ENCODE measurements around the gene PAFAH1B2.

Gene PAFAH1B2

GRCh38 chr11:117143390-117143789 is 697 bp upstream of the PAFAH1B2 start:
- no peak for TF ChIP-seq EZH2phosphoT487 (IDR thresholded peaks at IDR 0.05; ENCODE audit: borderline replicate concordance, low read length)
- TF ChIP-seq, protein P1, sequence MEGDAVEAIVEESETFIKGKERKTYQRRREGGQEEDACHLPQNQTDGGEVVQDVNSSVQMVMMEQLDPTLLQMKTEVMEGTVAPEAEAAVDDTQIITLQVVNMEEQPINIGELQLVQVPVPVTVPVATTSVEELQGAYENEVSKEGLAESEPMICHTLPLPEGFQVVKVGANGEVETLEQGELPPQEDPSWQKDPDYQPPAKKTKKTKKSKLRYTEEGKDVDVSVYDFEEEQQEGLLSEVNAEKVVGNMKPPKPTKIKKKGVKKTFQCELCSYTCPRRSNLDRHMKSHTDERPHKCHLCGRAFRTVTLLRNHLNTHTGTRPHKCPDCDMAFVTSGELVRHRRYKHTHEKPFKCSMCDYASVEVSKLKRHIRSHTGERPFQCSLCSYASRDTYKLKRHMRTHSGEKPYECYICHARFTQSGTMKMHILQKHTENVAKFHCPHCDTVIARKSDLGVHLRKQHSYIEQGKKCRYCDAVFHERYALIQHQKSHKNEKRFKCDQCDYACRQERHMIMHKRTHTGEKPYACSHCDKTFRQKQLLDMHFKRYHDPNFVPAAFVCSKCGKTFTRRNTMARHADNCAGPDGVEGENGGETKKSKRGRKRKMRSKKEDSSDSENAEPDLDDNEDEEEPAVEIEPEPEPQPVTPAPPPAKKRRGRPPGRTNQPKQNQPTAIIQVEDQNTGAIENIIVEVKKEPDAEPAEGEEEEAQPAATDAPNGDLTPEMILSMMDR (IDR thresholded peaks at IDR 0.05; ENCODE audit: low read depth, low read length, poor library complexity, severe bottlenecking): no peak
- peak overlapping the region; percentile 98 for H3K4me2 ChIP-seq (ENCODE audit: low read length)
- H3K9me3 ChIP-seq (ENCODE audit: control insufficient read depth, insufficient read depth, low read length): no peaks in the 10 kb centered on the region
- peaks cover 47% of the 10 kb centered on the region for H3K79me2 ChIP-seq (ENCODE audit: control insufficient read depth, low read length)
- peaks cover 24% of the 10 kb centered on the region; the same call in 1 of the 2 replicates for H4K20me1 ChIP-seq (ENCODE audit: control insufficient read depth, insufficient read depth, low read depth, low read length)
- peaks cover 37% of the 10 kb centered on the region for H3K36me3 ChIP-seq (ENCODE audit: control insufficient read depth, low read length)
- H3K4me1 ChIP-seq (ENCODE audit: control insufficient read depth, low read length): peaks cover 30% of the 10 kb centered on the region
- no peaks in the 10 kb centered on the region for H3K27me3 ChIP-seq (ENCODE audit: control insufficient read depth, low read length)
- H3K4me3 ChIP-seq (ENCODE audit: low read length): peak overlapping the region; percentile 97
- H3K27ac ChIP-seq (ENCODE audit: low read depth, low read length): peak overlapping the region; percentile 34
- H3K9me2 ChIP-seq (replicated peaks; ENCODE audit: control insufficient read depth, low read length): no peaks in the 10 kb centered on the region
- no peaks in the 10 kb centered on the region for H3F3A ChIP-seq (ENCODE audit: control insufficient read depth, insufficient read depth)

GRCh38 chr11:117144477-117145392 is 648 bp downstream of the PAFAH1B2 start:
- peak overlapping the region; percentile 34 for H3K27ac ChIP-seq (ENCODE audit: low read depth, low read length)
- peak overlapping the region; percentile 97 for H3K4me3 ChIP-seq (ENCODE audit: low read length)
- peak overlapping the region; percentile 98 for H3K4me2 ChIP-seq (ENCODE audit: low read length)
- no peaks in the 10 kb centered on the region for H3K27me3 ChIP-seq (ENCODE audit: control insufficient read depth, low read length)
- TF ChIP-seq, protein P1 (IDR thresholded peaks at IDR 0.05; ENCODE audit: low read depth, low read length, poor library complexity, severe bottlenecking): no peak
- no peak for TF ChIP-seq EZH2phosphoT487 (IDR thresholded peaks at IDR 0.05; ENCODE audit: borderline replicate concordance, low read length)
- H3K36me3 ChIP-seq (ENCODE audit: control insufficient read depth, low read length): peaks cover 39% of the 10 kb centered on the region
- H3K9me3 ChIP-seq (ENCODE audit: control insufficient read depth, insufficient read depth, low read length): no peaks in the 10 kb centered on the region
- peaks cover 24% of the 10 kb centered on the region; the same call in 1 of the 2 replicates for H4K20me1 ChIP-seq (ENCODE audit: control insufficient read depth, insufficient read depth, low read depth, low read length)
- peaks cover 60% of the 10 kb centered on the region for H3K79me2 ChIP-seq (ENCODE audit: control insufficient read depth, low read length)
- no peaks in the 10 kb centered on the region for H3K9me2 ChIP-seq (replicated peaks; ENCODE audit: control insufficient read depth, low read length)
- peaks cover 30% of the 10 kb centered on the region for H3K4me1 ChIP-seq (ENCODE audit: control insufficient read depth, low read length)
- no peaks in the 10 kb centered on the region for H3F3A ChIP-seq (ENCODE audit: control insufficient read depth, insufficient read depth)

DNA sequence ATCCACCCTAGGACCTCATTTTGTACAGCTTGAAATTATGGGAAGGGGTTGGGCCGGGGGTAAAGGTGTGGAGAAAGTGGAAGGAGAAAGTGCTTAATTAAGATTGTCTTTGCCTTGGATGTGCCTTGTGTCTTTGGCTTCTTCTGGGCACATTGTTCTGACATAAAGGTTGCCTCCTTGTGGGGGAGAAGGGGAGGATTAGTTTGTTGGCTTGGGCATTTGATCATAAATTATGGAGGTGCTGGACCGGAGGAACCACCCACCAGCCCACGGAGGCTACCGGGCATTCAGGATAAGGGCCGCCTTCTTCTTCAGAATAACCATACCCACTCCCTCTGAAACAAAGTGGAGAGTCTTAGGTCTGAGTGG is 1.3 kb downstream of the PAFAH1B2 start:
- H3K4me3 ChIP-seq (ENCODE audit: low read length): peak overlapping the region; percentile 97
- peaks cover 43% of the 10 kb centered on the region for H3K36me3 ChIP-seq (ENCODE audit: control insufficient read depth, low read length)
- H3K9me3 ChIP-seq (ENCODE audit: control insufficient read depth, insufficient read depth, low read length): no peaks in the 10 kb centered on the region
- H3F3A ChIP-seq (ENCODE audit: control insufficient read depth, insufficient read depth): no peaks in the 10 kb centered on the region
- no peaks in the 10 kb centered on the region for H3K27me3 ChIP-seq (ENCODE audit: control insufficient read depth, low read length)
- peaks cover 30% of the 10 kb centered on the region for H3K4me1 ChIP-seq (ENCODE audit: control insufficient read depth, low read length)
- TF ChIP-seq, protein P1 (IDR thresholded peaks at IDR 0.05; ENCODE audit: low read depth, low read length, poor library complexity, severe bottlenecking): no peak
- TF ChIP-seq EZH2phosphoT487 (IDR thresholded peaks at IDR 0.05; ENCODE audit: borderline replicate concordance, low read length): no peak
- H3K79me2 ChIP-seq (ENCODE audit: control insufficient read depth, low read length): peaks cover 66% of the 10 kb centered on the region
- H3K4me2 ChIP-seq (ENCODE audit: low read length): peak overlapping the region; percentile 98
- no peaks in the 10 kb centered on the region for H3K9me2 ChIP-seq (replicated peaks; ENCODE audit: control insufficient read depth, low read length)
- H3K27ac ChIP-seq (ENCODE audit: low read depth, low read length): peak overlapping the region; percentile 34; the same call in 1 of the 2 replicates
- peaks cover 24% of the 10 kb centered on the region; the same call in 1 of the 2 replicates for H4K20me1 ChIP-seq (ENCODE audit: control insufficient read depth, insufficient read depth, low read depth, low read length)
